Transverse colon (tissue), 3 donors: ENCODE measurements around the gene HOXC4.

ENCODE experiments used
- CTCF ChIP-seq, 5 experiments: fragments of 200-600 bp in 3 of 5; fragments of 450-650 bp in 2 of 5; sonication (generic) in 3 of 5; IDR thresholded peaks; 1 replicate in 2 of 5; 2 replicates in 3 of 5; pipeline ENCODE4 v1.5.1; 2016 to 2017; ENCODE audit warnings: antibody characterized with exemption in 5 of 5, inconsistent platforms in 3 of 5, mild to moderate bottlenecking in 2 of 5, moderate library complexity in 1 of 5
- POLR2A ChIP-seq: fragments of 450-650 bp; IDR thresholded peaks from one replicate; pipeline ENCODE4 v1.6.1; 2016; ENCODE audit warnings: antibody characterized with exemption, mild to moderate bottlenecking, moderate library complexity

DNA sequence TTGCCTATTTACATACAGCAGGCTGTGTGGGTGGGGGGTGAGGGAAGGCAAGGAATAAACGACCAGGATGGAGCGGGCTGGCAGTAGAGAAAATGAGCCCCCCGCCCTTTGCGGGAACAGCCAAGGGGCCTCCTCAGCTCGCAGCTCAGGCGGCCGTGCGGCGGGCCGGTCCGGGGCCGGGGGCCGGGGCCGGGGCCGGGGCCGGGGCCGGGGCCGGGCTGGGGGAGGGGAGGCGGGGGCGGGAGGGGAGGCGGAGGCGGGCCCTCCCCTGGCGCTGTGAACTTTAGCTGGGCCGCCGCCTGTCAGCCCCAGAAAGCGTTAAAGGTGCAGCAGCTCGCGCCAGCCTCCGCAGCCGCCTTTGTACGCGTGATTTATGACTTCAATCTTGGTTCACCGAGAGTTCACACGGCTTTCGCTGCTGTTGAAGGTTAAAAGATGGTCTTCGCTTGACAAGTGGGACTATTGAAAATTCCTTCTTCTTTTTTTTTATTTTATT lies 28.8 kb downstream of the HOXC4 start:
- TF ChIP-seq CTCF (IDR thresholded peaks at IDR 0.05) (no peak), POLR2A (no peak)
